Activated naive CD8-positive, alpha-beta T cell treated with anti-CD3 and anti-CD28 coated beads, Interleukin-2, amount 50 U/mL, for 24 hours (primary cell): Measurements from ENCODE around the gene TLR10.

Source experiments
- ATAC-seq: fragments of 150-1000 bp; cut with Tn5 transposase; one replicate; pipeline ENCODE4 v1.10.0; 2021
- DNase-seq: peaks from one replicate; pipeline ENCODE4 v3.0.0; 2021
- H3K27ac Mint-ChIP-seq: one replicate; pipeline ENCODE4 v1.8.0; 2021; ENCODE audit warnings: mild to moderate bottlenecking, mixed read lengths
- H3K27me3 Mint-ChIP-seq: one replicate; pipeline ENCODE4 v1.8.0; 2021; ENCODE audit warnings: mixed read lengths
- H3K36me3 Mint-ChIP-seq: one replicate; pipeline ENCODE4 v1.8.0; 2021; ENCODE audit warnings: low read depth, mixed read lengths
- H3K4me1 Mint-ChIP-seq: one replicate; pipeline ENCODE4 v1.8.0; 2021; ENCODE audit warnings: mixed read lengths
- H3K4me3 Mint-ChIP-seq: one replicate; pipeline ENCODE4 v1.8.0; 2021; ENCODE audit warnings: mild to moderate bottlenecking, moderate library complexity, mixed read lengths
- H3K9me3 Mint-ChIP-seq: one replicate; pipeline ENCODE4 v1.8.0; 2021; ENCODE audit warnings: mixed read lengths

TLR10 gene

DNA sequence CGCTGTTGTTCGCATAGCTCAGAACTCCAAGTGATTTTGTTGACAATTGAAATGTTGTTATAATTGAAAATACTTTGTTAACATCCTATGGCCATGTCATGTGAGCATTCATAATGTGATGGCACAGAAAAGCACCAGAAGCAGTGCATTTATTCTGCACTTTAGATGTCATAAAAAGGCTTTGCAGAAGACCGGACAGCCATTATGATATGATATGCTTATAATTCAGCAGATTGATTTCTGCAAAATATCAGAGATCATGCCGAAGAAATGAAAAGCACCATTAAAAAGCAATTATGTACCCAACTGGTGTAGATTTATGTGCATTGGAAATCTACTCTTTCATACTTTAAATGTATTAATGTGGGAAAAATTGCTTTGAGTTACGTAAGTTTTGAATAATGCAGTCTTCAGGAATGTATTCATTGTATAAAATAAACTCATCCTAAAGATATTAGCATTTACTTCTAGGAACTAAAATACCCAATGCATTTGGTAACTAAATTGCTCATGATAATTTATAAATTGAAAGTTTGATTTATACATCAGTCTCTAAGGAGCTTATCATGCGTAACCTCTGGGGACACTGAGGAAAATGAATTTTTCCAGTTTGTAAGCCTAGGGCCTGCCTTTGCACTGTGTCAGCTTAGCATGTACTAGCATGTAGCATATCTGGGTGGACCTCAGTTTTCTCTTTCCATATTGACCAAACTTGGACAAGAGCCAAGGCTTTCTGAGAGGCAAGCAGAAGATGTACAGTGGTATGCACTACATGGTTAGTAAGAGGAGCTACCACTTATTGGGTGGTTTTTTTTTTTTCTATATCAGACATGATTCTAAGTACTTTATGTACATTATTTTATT lies 43.6 kb downstream of the TLR10 start:
- Mint-ChIP-seq H3K4me3 (no peak overlapping the region), H3K27me3 (no peaks in the 10 kb centered on the region), H3K36me3 (no peaks in the 10 kb centered on the region), H3K27ac (no peak overlapping the region), H3K4me1 (peaks cover 3% of the 10 kb centered on the region), H3K9me3 (no peaks in the 10 kb centered on the region)
- no peak for DNase-seq
- no peak for ATAC-seq

- no peak overlapping the region for H3K27ac Mint-ChIP-seq
- H3K9me3 Mint-ChIP-seq: peaks cover 12% of the 10 kb centered on the region
- H3K36me3 Mint-ChIP-seq: peaks cover 8% of the 10 kb centered on the region
- H3K4me1 Mint-ChIP-seq: peaks cover 8% of the 10 kb centered on the region
- H3K4me3 Mint-ChIP-seq: no peak overlapping the region
- peaks cover 8% of the 10 kb centered on the region for H3K27me3 Mint-ChIP-seq
- no peak for ATAC-seq
- DNase-seq: no peak
These were observed 46.9 kb downstream of the TLR10 start for GRCh38 chr4:38735870-38736269.

GRCh38 chr4:38734911-38735310 lies 47.9 kb downstream of the TLR10 start:
- peaks cover 8% of the 10 kb centered on the region for H3K36me3 Mint-ChIP-seq
- DNase-seq (no peak), ATAC-seq (no peak)
- H3K4me3 Mint-ChIP-seq: no peak overlapping the region
- peaks cover 8% of the 10 kb centered on the region for H3K27me3 Mint-ChIP-seq
- peaks cover 17% of the 10 kb centered on the region for H3K4me1 Mint-ChIP-seq
- no peak overlapping the region for H3K27ac Mint-ChIP-seq
- H3K9me3 Mint-ChIP-seq: peaks cover 12% of the 10 kb centered on the region

DNA sequence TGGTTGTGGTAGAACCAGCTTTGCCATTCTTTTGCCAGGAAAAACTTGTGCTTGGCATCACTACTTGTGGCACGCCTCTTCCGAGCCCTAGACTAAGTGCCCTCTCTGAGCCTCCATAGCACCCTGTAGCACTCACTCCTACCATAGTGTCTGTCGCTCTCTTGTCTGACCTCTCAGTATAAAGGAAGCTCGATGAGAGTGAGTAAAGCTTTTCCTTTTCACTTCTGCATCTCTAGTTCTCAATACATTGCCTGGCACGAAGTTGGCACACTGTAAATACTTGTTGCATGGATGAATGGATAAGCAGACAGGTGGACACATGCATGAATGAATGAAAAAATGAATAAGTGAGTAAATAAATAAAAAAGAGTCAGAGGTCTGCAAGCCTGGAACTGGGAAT lies 48.3 kb downstream of the TLR10 start:
- DNase-seq (no peak), ATAC-seq (no peak)
- peaks cover 8% of the 10 kb centered on the region for H3K27me3 Mint-ChIP-seq
- H3K4me3 Mint-ChIP-seq: no peak overlapping the region
- H3K4me1 Mint-ChIP-seq: peaks cover 18% of the 10 kb centered on the region
- H3K36me3 Mint-ChIP-seq: peaks cover 8% of the 10 kb centered on the region
- no peak overlapping the region for H3K27ac Mint-ChIP-seq
- H3K9me3 Mint-ChIP-seq: peaks cover 12% of the 10 kb centered on the region

- Mint-ChIP-seq H3K4me3 (peak overlapping the region; percentile 8), H3K27me3 (peaks cover 10% of the 10 kb centered on the region), H3K27ac (peak overlapping the region; percentile 65), H3K9me3 (peaks cover 12% of the 10 kb centered on the region), H3K36me3 (peaks cover 8% of the 10 kb centered on the region), H3K4me1 (peaks cover 18% of the 10 kb centered on the region)
- DNase-seq (no peak), ATAC-seq (no peak)
These were observed 49.1 kb downstream of the TLR10 start for GRCh38 chr4:38733663-38734062.

GRCh38 chr4:38730830-38731646 lies 51.8 kb downstream of the TLR10 start:
- Mint-ChIP-seq H3K4me1 (peaks cover 18% of the 10 kb centered on the region), H3K27me3 (peaks cover 10% of the 10 kb centered on the region), H3K36me3 (peaks cover 8% of the 10 kb centered on the region), H3K9me3 (peaks cover 12% of the 10 kb centered on the region), H3K4me3 (peak overlapping the region; percentile 32), H3K27ac (peak overlapping the region; percentile 82)
- ATAC-seq: peak; percentile 95
- peak; percentile 88 for DNase-seq

DNA sequence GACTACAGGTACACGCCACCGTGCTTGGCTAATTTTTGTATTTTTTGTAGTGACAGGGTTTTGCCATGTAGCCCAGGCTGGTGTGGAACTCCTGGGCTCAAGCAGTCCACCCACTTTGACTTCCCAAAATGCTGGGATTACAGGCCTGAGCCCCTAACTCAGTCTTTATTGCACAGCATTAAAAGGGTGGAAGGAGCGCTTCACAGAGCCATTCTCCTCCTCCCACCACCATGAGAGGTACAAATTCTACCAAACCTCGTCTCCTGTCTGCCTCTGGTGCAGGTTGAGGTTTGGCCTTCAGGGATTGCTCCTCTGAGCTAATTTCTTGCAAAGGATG lies 52.3 kb downstream of the TLR10 start:
- peaks cover 10% of the 10 kb centered on the region for H3K27me3 Mint-ChIP-seq
- DNase-seq (no peak), ATAC-seq (no peak)
- peaks cover 18% of the 10 kb centered on the region for H3K4me1 Mint-ChIP-seq
- H3K9me3 Mint-ChIP-seq: peaks cover 12% of the 10 kb centered on the region
- peaks cover 8% of the 10 kb centered on the region for H3K36me3 Mint-ChIP-seq
- no peak overlapping the region for H3K4me3 Mint-ChIP-seq
- peak overlapping the region; percentile 82 for H3K27ac Mint-ChIP-seq

DNA sequence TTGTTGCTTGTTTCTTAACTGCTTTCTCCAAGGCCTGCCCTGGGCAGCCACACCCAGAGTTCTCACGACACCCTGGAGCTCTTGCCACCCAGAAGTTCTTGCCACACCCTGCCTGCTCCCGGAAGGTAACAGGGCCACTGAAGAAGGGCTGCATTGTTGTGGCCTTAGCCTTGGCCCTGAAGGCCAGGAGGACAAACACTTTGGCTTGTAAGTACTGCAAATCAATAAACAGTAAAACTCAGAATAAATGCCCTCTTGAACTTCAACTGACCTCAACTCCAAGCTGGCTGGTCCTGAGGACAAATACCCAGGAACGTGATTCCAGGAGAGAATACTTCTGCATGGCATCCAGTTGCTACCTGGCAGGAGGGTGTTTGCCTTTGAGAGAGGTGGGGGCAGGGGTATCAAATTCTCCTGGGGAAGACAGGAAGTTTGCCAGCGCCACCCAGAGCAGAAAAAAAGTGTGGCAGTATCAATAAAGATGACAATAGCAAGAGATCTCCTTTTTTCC lies 54.1 kb downstream of the TLR10 start:
- H3K27ac Mint-ChIP-seq: no peak overlapping the region
- H3K27me3 Mint-ChIP-seq: peaks cover 7% of the 10 kb centered on the region
- H3K4me3 Mint-ChIP-seq: no peak overlapping the region
- H3K9me3 Mint-ChIP-seq: peaks cover 9% of the 10 kb centered on the region
- H3K4me1 Mint-ChIP-seq: peaks cover 17% of the 10 kb centered on the region
- peaks cover 5% of the 10 kb centered on the region for H3K36me3 Mint-ChIP-seq
- no peak for ATAC-seq
- DNase-seq: no peak

DNA sequence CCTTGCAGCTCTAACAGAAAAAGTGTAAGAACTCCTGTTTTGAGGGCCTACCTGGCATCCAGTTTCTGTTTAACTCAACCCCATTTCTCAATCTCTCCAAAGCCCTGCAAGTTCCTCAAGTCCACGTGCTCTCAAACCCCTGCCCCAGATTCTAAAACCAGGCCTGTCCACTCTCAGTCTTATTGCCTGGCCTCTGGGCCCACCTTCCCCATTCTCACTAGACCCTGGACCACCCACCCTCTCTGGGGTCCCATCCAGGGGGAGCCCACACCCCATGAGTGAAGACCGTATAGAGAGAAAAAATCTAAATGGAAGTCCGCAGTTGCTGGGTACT lies 58.3 kb downstream of the TLR10 start:
- no peak for ATAC-seq
- H3K36me3 Mint-ChIP-seq: no peaks in the 10 kb centered on the region
- DNase-seq: no peak
- H3K4me1 Mint-ChIP-seq: no peaks in the 10 kb centered on the region
- H3K27me3 Mint-ChIP-seq: peaks cover 1% of the 10 kb centered on the region
- no peak overlapping the region for H3K4me3 Mint-ChIP-seq
- H3K9me3 Mint-ChIP-seq: no peaks in the 10 kb centered on the region
- H3K27ac Mint-ChIP-seq: no peak overlapping the region

GRCh38 chr4:38723726-38724474 lies 58.9 kb downstream of the TLR10 start:
- H3K27me3 Mint-ChIP-seq: no peaks in the 10 kb centered on the region
- H3K9me3 Mint-ChIP-seq: no peaks in the 10 kb centered on the region
- H3K27ac Mint-ChIP-seq: no peak overlapping the region
- ATAC-seq: no peak
- H3K4me3 Mint-ChIP-seq: no peak overlapping the region
- DNase-seq: no peak
- no peaks in the 10 kb centered on the region for H3K4me1 Mint-ChIP-seq
- no peaks in the 10 kb centered on the region for H3K36me3 Mint-ChIP-seq

DNA sequence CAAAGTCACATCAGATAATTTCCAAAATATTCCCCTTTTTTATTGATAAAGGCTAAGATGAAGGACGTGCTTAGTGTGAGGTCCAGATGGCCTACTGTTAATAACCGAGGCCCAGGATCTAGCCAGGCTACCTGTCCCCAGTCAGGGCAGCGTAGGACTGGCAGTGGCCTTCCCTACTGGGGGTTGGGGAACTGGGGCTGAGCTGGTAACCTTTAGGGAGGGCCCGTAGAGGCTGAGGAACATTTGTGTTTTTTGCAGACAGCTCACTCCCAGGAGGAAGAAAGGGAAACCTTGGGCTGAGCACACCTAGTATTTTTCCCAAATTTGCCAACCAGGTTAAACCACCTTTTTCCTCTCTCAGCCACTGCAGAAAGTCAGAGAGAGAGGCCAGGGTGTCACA lies 59.7 kb downstream of the TLR10 start:
- no peak overlapping the region for H3K4me3 Mint-ChIP-seq
- H3K9me3 Mint-ChIP-seq: no peaks in the 10 kb centered on the region
- no peaks in the 10 kb centered on the region for H3K4me1 Mint-ChIP-seq

More for the DNA sequence above, 59.7 kb downstream of the TLR10 start:
- Mint-ChIP-seq H3K27me3 (no peaks in the 10 kb centered on the region), H3K27ac (no peak overlapping the region), H3K36me3 (no peaks in the 10 kb centered on the region)
- no peak for ATAC-seq
- no peak for DNase-seq
